Gastrocnemius medialis (tissue), 4 donors: ENCODE results near the gene RAD17.

Experiments
- CTCF ChIP-seq, 5 experiments: fragments of 450-650 bp in 3 of 5; fragments of 200-600 bp in 2 of 5; sonication (generic) in 2 of 5; IDR thresholded peaks in 4 of 5; conservative IDR thresholded peaks in 1 of 5; 1 replicate in 4 of 5; 2 replicates in 1 of 5; pipeline ENCODE4 v1.5.1; 2016 to 2019; ENCODE audit warnings: antibody characterized with exemption in 5 of 5, mild to moderate bottlenecking in 3 of 5, moderate library complexity in 3 of 5
- POLR2A ChIP-seq, 2 donors: fragments of 450-650 bp; IDR thresholded peaks; one replicate each; pipeline ENCODE4 v1.6.1; 2017; ENCODE audit warnings: antibody characterized with exemption in 2 of 2, mild to moderate bottlenecking in 2 of 2, moderate library complexity in 2 of 2

- no peak for TF ChIP-seq CTCF (IDR thresholded peaks at IDR 0.05 in 4 of 5, conservative IDR thresholded peaks at IDR 0.05 in 1 of 5)
- no peak for TF ChIP-seq POLR2A (IDR thresholded peaks at IDR 0.05)
These were observed 2.8 kb downstream of the RAD17 start for GRCh38 chr5:69372394-69372793.
